HL-60 (cell line): ENCODE data around the gene RCC1.
"Not testable (repeated sequence)": the region's sequence is repeated elsewhere in the genome, so short reads cannot be mapped to it uniquely, and the experiment has no call there.

Source experiments
- DNase-seq, 2 experiments: peaks; one replicate each; pipeline ENCODE4 v3.0.0-alpha.2; 2010 to 2020; ENCODE audit warnings: low read depth in 1 of 2, low spot score in 1 of 2
- H3K27ac ChIP-seq: fragments of 250-450 bp; sonication (Bioruptor Pico); replicated peaks from 2 replicates; pipeline ENCODE4 v1.5.1; 2020; ENCODE audit warnings: mild to moderate bottlenecking, moderate library complexity
- H3K27me3 ChIP-seq: fragments of 250-450 bp; sonication (Bioruptor Pico); 2 replicates; pipeline ENCODE4 v1.5.1; 2021; ENCODE audit warnings: mild to moderate bottlenecking, moderate library complexity; ENCODE audit not compliant: insufficient read depth, poor library complexity, severe bottlenecking
- H3K4me3 ChIP-seq: replicated peaks from 2 replicates; pipeline ENCODE4 v1.5.1; 2011; ENCODE audit warnings: mild to moderate bottlenecking, control low read depth, low read length; ENCODE audit not compliant: insufficient read depth
- GABPA ChIP-seq: IDR thresholded peaks from 2 replicates; pipeline ENCODE4 v1.6.1; 2012; ENCODE audit warnings: low read depth
- POLR2AphosphoS5 ChIP-seq: IDR thresholded peaks from 2 replicates; pipeline ENCODE4 v1.6.1; 2012; ENCODE audit warnings: low read depth
- REST ChIP-seq: IDR thresholded peaks from 2 replicates; pipeline ENCODE4 v1.6.1; 2012; ENCODE audit warnings: low read depth; ENCODE audit not compliant: insufficient replicate concordance
- SPI1 ChIP-seq: IDR thresholded peaks from 2 replicates; pipeline ENCODE4 v1.6.1; 2012; ENCODE audit warnings: low read depth, mild to moderate bottlenecking, borderline replicate concordance
- TF ChIP-seq, protein P1 (sequence below): IDR thresholded peaks from one replicate; pipeline ENCODE4 v1.5.1; 2011; ENCODE audit warnings: low read length, control low read depth, inconsistent platforms; ENCODE audit not compliant: insufficient read depth

RCC1 gene

GRCh38 chr1:28518745-28519341 lies 13.0 kb downstream of the RCC1 start:
- peak; percentile 60 to 72 for DNase-seq
- Histone ChIP-seq H3K4me3 (peak overlapping the region; percentile 70), H3K27ac (peak overlapping the region; percentile 91), H3K27me3 (no peaks in the 10 kb centered on the region)
- TF ChIP-seq POLR2AphosphoS5 (peak; percentile 51; the same call in 1 of the 2 replicates), GABPA (no peak)

- DNase-seq = peak in 1 of 2 experiments; percentile 28
- TF ChIP-seq REST (no peak), POLR2AphosphoS5 (peak; percentile 38; the same call in 1 of the 2 replicates), SPI1 (no peak), GABPA (no peak)
- TF ChIP-seq, protein P1, sequence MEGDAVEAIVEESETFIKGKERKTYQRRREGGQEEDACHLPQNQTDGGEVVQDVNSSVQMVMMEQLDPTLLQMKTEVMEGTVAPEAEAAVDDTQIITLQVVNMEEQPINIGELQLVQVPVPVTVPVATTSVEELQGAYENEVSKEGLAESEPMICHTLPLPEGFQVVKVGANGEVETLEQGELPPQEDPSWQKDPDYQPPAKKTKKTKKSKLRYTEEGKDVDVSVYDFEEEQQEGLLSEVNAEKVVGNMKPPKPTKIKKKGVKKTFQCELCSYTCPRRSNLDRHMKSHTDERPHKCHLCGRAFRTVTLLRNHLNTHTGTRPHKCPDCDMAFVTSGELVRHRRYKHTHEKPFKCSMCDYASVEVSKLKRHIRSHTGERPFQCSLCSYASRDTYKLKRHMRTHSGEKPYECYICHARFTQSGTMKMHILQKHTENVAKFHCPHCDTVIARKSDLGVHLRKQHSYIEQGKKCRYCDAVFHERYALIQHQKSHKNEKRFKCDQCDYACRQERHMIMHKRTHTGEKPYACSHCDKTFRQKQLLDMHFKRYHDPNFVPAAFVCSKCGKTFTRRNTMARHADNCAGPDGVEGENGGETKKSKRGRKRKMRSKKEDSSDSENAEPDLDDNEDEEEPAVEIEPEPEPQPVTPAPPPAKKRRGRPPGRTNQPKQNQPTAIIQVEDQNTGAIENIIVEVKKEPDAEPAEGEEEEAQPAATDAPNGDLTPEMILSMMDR = no peak
- Histone ChIP-seq H3K27me3 (no peaks in the 10 kb centered on the region), H3K27ac (no peak overlapping the region), H3K4me3 (no peak overlapping the region)
Measured at GRCh38 chr1:28519946-28520725, 14.3 kb downstream of the RCC1 start.

GRCh38 chr1:28520796-28521195 lies 15.0 kb downstream of the RCC1 start:
- DNase-seq, H3K4me3 ChIP-seq, H3K27me3 ChIP-seq, H3K27ac ChIP-seq: not testable (repeated sequence)

- no peak overlapping the region for H3K27ac ChIP-seq
- no peaks in the 10 kb centered on the region for H3K27me3 ChIP-seq
- TF ChIP-seq SPI1 (no peak), POLR2AphosphoS5 (no peak), GABPA (no peak)
- TF ChIP-seq, protein P1 = no peak
- no peak overlapping the region for H3K4me3 ChIP-seq
- no peak for DNase-seq
Measured at GRCh38 chr1:28521502-28522164, 15.8 kb downstream of the RCC1 start.

DNA sequence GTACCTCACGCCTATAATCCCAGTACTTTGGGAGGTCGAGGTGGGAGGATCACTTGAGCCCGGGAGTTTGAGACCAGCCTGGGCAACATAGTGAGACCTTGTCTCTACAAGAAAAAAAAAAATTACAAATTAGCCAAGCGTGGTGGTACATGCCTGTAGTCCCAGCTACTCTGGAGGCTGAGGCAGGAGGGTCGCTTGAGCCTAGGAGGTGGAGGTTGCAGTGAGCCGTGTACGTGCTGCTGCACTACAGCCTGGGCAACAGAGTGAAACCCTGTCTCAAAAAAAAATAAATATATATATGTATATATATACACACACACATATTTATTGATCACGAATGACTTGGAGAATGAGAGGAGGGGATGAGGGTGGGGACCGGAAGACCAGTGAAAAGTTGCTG lies 16.7 kb downstream of the RCC1 start:
- H3K4me3 ChIP-seq, H3K27ac ChIP-seq, H3K27me3 ChIP-seq, DNase-seq: not testable (repeated sequence)

- H3K27me3 ChIP-seq, H3K27ac ChIP-seq: not testable (repeated sequence)
Measured at GRCh38 chr1:28525002-28525642, 19.3 kb downstream of the RCC1 start.

More at GRCh38 chr1:28525002-28525642, 19.3 kb downstream of the RCC1 start:
- not testable (repeated sequence) for DNase-seq, H3K4me3 ChIP-seq
